ENCODE data around the gene RALGPS1.

RALGPS1 gene

DNA sequence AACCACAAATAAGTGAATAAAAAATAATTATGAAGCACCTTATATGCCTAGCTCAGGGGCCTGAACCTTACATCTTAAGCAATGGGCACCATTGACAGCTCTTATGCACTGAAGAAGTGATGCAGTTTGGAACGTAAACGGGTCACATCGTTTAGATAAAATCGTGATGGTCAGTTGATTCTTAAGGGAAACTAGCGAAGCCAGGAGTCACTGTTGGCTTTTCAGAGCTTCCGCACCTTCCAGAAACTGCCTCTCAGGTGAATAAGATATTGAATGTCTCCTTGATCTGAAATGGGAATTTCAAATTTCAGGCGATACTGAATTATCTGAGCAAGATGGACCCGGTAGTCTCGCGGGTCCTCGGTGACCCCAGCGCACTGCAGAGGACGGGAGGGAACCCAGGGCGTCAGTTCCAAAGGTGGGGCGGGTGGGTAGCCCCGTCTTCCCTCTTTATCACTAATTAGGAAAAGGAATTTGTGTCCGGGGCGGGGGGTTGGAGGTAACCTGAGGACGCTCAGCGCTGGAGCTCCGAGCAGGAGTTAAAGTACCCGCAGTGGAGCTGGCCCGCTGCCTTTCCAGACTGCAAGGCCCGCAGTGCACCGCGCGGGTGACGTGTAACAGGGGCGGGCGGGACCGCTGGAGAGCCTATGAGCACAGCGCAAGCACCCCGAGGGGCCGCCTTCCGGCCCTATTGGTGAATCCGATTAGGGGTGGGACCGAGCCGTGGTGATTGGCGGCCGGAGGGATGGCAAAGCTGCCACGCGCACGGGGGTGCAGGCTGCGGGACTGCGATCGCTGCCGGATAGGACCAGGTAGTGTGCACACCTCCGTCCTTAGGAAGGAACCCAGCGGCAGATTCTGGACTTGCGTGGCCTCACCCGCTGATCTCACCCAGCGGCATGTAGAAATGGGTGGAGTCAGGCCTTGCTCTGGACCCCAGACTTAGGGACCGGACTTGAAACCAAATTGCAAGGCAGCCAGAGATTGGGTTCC lies 330.3 kb downstream of the RALGPS1 start:
- Histone ChIP-seq H3K4me2 (ENCODE audit: low read length) (peak overlapping the region; percentile 89), H3K27ac (ENCODE audit: low read length) (no peak overlapping the region), H2AFZ (ENCODE audit: low read depth, low read length) (peak overlapping the region; percentile 98), H3K27me3 (ENCODE audit: low read depth, low read length) (no peaks in the 10 kb centered on the region), H3K4me3 (ENCODE audit: low read length) (peak overlapping the region; percentile 90), H3K9me3 (ENCODE audit: insufficient read depth, low read length) (no peaks in the 10 kb centered on the region), H3K9ac (ENCODE audit: low read length) (peak overlapping the region; percentile 62), H4K20me1 (ENCODE audit: insufficient read depth, low read length) (no peaks in the 10 kb centered on the region), H3K79me2 (ENCODE audit: low read length) (no peaks in the 10 kb centered on the region), H3K36me3 (replicated peaks; ENCODE audit: low read depth, low read length) (no peaks in the 10 kb centered on the region), H3K4me1 (ENCODE audit: low read length) (peaks cover 11% of the 10 kb centered on the region)
- TF ChIP-seq CTCF (IDR thresholded peaks at IDR 0.05; ENCODE audit: low read depth, low read length) (no peak), EZH2phosphoT487 (IDR thresholded peaks at IDR 0.05; ENCODE audit: low read depth) (no peak)

GRCh38 chr9:127245637-127246164 lies 331.1 kb downstream of the RALGPS1 start:
- Histone ChIP-seq H4K20me1 (ENCODE audit: insufficient read depth, low read length) (no peaks in the 10 kb centered on the region), H3K79me2 (ENCODE audit: low read length) (no peaks in the 10 kb centered on the region), H3K4me1 (ENCODE audit: low read length) (peaks cover 11% of the 10 kb centered on the region), H3K36me3 (replicated peaks; ENCODE audit: low read depth, low read length) (no peaks in the 10 kb centered on the region), H3K27me3 (ENCODE audit: low read depth, low read length) (no peaks in the 10 kb centered on the region), H2AFZ (ENCODE audit: low read depth, low read length) (peak overlapping the region; percentile 98), H3K9me3 (ENCODE audit: insufficient read depth, low read length) (no peaks in the 10 kb centered on the region), H3K9ac (ENCODE audit: low read length) (peak overlapping the region; percentile 62), H3K27ac (ENCODE audit: low read length) (no peak overlapping the region), H3K4me3 (ENCODE audit: low read length) (peak overlapping the region; percentile 90), H3K4me2 (ENCODE audit: low read length) (peak overlapping the region; percentile 89)
- TF ChIP-seq EZH2phosphoT487 (IDR thresholded peaks at IDR 0.05; ENCODE audit: low read depth) (no peak), CTCF (IDR thresholded peaks at IDR 0.05; ENCODE audit: low read depth, low read length) (no peak)

DNA sequence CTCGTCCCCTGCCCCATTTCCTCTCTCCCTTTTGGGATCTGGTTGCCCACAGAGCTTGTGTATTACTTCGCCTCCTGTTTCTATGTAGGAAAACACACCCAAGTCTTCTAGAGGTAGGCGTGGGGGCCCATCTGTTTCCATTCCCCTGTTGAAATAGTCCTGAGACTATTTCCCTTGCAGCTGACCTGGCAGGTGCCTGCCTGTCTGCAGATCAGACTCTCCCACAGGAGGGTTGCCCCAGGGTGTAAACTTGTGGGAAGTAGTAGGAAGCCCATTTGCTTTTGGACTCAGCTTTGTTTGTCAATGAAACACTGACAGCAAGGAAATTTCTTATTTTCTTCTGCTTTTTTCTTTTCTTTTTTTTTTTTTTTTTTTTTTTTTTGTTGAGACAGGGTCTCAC lies 333.7 kb downstream of the RALGPS1 start:
- no peaks in the 10 kb centered on the region for H3K9me3 ChIP-seq (ENCODE audit: insufficient read depth, low read length)
- TF ChIP-seq CTCF (IDR thresholded peaks at IDR 0.05; ENCODE audit: low read depth, low read length) (no peak), EZH2phosphoT487 (IDR thresholded peaks at IDR 0.05; ENCODE audit: low read depth) (no peak)
- H3K27ac ChIP-seq (ENCODE audit: low read length) = no peak overlapping the region
- no peak overlapping the region for H3K4me2 ChIP-seq (ENCODE audit: low read length)
- H3K79me2 ChIP-seq (ENCODE audit: low read length) = no peaks in the 10 kb centered on the region
- no peak overlapping the region for H3K9ac ChIP-seq (ENCODE audit: low read length)
- no peaks in the 10 kb centered on the region for H3K27me3 ChIP-seq (ENCODE audit: low read depth, low read length)
- H2AFZ ChIP-seq (ENCODE audit: low read depth, low read length) = no peak overlapping the region
- no peaks in the 10 kb centered on the region for H4K20me1 ChIP-seq (ENCODE audit: insufficient read depth, low read length)
- H3K4me3 ChIP-seq (ENCODE audit: low read length) = no peak overlapping the region
- H3K36me3 ChIP-seq (replicated peaks; ENCODE audit: low read depth, low read length) = no peaks in the 10 kb centered on the region
- H3K4me1 ChIP-seq (ENCODE audit: low read length) = peaks cover 11% of the 10 kb centered on the region

- Histone ChIP-seq H3K4me3 (ENCODE audit: low read length) (no peak overlapping the region), H3K4me2 (ENCODE audit: low read length) (no peak overlapping the region), H3K9me3 (ENCODE audit: insufficient read depth, low read length) (no peaks in the 10 kb centered on the region), H2AFZ (ENCODE audit: low read depth, low read length) (no peak overlapping the region), H3K9ac (ENCODE audit: low read length) (no peak overlapping the region), H3K27ac (ENCODE audit: low read length) (no peak overlapping the region), H3K27me3 (ENCODE audit: low read depth, low read length) (no peaks in the 10 kb centered on the region), H3K36me3 (replicated peaks; ENCODE audit: low read depth, low read length) (no peaks in the 10 kb centered on the region), H3K4me1 (ENCODE audit: low read length) (peaks cover 7% of the 10 kb centered on the region), H3K79me2 (ENCODE audit: low read length) (no peaks in the 10 kb centered on the region), H4K20me1 (ENCODE audit: insufficient read depth, low read length) (no peaks in the 10 kb centered on the region)
- TF ChIP-seq EZH2phosphoT487 (IDR thresholded peaks at IDR 0.05; ENCODE audit: low read depth) (no peak), CTCF (IDR thresholded peaks at IDR 0.05; ENCODE audit: low read depth, low read length) (no peak)
These were observed 335.3 kb downstream of the RALGPS1 start for GRCh38 chr9:127249877-127250276.

Data from OCI-LY3 (cell line).